GM19240 (cell line): ENCODE measurements around the gene MIDN.

Experiments
- DNase-seq: peaks from one replicate; pipeline ENCODE4 v3.0.0; 2011; ENCODE audit warnings: low spot score; ENCODE audit not compliant: insufficient read length

The MIDN gene

GRCh38 chr19:1280636-1281568 is 32.5 kb downstream of the MIDN start:
- DNase-seq = no peak

DNA sequence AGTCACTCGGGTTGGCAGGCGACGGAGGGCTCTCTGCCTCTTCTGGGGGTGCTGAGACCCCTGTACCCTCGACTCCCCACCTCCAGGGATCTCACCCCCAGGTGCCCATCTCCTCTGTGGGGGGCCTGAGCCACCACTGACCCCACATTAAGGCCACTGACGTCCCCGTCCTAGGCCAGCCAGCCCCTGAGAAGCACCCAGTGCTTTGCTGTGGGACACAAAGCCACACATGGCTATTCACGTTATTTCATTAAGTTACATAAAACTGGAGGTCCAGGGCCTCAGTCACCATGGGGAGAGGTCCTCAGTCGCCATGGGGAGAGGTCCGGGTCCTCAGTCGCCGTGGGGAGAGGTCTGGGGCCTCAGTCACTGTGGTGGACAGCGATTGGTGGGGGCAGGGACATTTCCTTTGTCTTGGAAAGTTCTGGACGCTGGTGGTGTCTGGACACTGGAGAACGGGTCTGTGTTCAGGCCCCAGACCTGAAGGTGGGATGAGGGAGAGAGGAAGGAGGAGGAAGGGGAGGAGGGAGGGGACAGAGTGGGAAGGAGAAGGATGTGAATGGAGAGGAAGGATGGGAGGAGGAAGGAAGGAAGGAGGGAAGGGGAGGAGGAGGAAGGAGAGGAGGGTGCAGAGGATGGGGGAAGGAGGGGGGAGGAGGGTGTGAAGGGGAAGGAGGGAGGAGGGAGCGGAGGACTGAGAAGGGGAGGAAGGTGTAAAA is 33.3 kb downstream of the MIDN start:
- DNase-seq = no peak

DNA sequence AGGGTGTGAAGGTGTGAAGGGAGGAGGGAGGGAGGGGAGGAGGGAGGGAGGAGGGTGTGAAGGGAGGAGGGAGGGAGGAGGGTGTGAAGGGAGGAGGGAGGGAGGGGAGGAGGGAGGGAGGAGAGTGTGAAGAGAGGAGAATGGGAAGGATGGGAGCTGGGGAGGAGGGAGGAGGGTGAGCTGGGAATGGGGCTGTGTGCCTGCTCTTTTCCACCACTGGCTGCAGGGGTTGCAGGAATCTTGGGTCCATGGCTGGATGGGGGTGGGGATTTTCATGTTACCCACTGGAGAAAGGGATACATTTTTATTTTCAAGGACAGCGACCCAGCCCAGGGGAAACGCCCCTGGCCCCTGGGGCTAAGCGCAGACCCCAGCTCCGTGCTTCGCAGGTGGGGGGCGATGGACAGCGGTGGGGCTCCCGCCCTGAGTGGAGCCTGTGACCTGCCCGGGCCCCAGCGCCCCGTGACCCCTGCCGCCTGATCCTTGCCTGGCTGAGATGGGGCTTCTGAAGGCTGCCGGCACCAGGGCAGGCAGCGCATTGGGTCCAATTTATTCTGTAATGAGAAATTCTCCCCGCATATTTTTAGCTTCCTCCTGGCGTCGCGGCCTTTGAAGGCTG is 34.3 kb downstream of the MIDN start:
- no peak for DNase-seq

GRCh38 chr19:1283207-1283916 is 35.0 kb downstream of the MIDN start:
- no peak for DNase-seq

GRCh38 chr19:1283917-1284292 is 35.5 kb downstream of the MIDN start:
- DNase-seq = no peak

DNA sequence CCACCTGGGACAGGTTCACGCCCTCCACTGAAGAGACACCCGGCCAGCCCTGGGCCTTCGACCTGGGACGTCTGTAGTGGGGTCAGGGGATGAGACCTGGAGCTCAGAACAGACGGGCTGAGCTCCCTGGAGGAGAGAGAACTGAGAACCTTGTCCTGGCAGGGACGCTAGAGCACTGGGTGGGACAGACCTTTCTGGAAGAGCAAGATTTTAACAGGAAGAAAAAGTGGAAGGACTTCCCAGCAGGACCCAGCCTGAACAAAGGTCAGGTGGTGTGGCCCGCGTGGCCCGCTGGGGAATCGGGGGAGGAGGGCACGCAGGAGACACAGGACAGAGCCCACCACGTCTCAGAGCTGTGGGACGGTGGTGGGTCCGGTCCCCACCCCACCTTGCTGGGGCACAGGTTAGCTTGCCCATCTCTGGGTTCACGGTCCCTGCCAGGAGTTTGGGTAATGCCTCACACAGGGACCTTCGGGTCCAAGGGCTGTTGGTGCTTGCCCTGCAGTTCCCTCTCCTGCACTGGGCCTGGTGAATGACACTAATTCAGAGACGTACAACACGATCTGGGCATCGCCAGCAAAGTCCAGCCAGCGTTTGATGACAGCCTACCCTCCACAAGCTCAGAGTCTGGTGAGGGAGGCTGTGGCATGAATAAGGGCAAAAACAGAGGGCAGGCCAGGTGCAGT is 36.1 kb downstream of the MIDN start:
- DNase-seq = no peak

DNA sequence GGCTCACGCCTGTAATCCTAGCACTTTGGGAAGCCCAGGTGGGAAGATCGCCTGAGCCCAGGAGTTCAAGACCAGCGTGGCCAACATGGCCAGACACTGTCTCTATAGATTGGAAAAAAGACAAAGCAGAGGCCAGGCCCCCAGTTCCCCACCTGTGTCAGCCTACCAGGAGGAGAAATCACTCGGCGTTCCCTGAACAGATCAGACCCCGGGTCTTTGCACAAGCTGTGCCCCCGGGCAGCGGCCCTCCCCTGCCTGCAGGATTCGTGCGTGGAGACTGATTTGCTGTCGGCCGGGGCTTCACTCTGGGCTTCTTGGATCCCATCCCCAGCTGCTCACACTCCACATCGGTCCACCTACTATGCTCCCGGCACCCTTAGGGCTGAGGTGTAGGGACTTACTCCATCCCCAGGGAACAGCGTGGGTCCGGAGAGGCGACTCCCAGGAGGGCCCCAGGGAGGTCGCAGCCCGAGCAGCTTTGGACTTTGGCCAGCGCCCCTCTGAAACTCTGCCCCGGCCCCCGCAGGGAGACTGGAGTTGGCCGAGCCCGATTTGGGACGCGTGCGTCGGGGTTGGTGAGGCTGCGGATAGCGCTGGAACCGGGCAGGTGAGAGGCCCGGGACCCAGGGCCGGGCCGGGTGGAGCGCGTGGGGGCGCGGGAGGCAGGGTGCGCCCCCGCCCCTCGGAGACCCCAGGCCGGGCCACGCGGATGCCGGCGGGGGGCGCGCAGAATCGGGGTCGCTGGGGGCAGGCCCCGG is 36.8 kb downstream of the MIDN start:
- DNase-seq = no peak

DNA sequence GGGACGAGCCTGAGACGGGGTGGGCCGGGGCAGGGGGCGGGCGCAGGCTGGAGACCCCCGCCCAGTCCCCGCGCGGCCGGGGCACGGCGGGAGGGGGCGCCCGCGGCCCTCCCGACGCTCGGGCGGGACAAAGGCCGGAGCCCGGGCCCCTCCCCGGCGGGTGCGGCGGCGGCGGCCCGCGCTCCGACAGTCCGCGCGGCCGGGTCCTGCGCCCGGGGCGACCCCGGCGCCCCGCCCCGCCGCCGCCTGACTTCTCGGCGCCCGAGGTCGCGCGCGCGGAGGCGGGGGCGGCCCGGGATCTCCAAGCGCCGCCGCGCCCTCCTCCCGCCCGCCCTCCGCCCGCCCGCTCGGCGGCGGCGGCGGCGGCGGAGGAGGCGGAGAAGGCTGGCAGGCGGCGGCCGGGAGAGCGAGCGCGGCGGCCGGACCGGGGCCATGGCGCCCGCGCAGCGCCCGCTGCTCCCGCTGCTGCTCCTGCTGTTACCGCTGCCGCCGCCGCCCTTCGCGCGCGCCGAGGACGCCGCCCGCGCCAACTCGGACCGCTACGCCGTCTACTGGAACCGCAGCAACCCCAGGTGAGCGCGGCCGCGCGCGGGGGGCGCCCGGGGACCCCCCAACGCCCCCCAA is 37.5 kb downstream of the MIDN start, which contains the start of gene EFNA2:
TSS of gene EFNA2 (plus strand) at position 137 of the 624 bp plus-strand sequence. CDS start at position 433, 296 bp downstream.
- DNase-seq = no peak

DNA sequence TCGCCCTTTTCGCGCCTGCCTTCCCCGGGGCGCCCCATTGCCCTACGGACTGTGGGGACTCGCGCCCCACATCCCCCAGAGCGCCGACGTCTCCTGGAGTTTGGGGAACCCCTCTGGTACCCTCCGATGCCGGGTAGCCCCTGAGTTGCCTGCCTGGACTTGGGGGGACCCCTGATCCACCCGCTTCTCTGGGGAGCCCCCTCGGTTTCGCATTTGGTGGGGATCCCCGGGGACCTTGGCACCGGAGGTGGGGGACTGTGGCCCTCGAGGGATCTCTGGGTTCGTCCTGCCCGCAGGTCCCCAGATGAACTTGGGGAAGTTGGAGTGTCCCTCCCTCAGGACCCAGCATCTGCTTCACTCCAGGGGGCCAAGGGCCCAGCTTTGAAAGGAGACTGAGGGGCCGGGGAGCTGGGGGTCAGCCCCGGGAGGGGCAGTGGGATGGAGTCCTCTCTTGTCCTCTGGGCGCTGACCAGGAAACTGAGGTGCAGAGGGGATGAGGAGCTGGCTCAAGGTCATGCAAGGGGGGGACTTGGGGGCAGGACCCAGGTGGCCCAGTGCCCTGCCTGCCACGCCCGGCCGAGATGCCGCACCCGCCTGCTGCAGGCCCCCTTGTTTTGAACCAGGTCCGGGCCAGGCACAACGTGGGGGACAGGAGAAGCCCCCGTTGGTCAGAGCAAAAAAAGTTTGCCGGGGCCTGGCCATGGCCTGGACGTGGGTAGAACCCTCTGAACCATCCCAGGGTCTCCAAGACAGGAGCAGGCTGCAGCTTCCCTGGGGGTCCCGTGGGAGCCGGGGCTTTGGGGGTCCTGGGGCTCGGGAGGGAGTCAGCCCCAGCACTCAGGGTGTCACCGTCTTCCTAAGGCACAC is 38.3 kb downstream of the MIDN start:
- no peak for DNase-seq

DNA sequence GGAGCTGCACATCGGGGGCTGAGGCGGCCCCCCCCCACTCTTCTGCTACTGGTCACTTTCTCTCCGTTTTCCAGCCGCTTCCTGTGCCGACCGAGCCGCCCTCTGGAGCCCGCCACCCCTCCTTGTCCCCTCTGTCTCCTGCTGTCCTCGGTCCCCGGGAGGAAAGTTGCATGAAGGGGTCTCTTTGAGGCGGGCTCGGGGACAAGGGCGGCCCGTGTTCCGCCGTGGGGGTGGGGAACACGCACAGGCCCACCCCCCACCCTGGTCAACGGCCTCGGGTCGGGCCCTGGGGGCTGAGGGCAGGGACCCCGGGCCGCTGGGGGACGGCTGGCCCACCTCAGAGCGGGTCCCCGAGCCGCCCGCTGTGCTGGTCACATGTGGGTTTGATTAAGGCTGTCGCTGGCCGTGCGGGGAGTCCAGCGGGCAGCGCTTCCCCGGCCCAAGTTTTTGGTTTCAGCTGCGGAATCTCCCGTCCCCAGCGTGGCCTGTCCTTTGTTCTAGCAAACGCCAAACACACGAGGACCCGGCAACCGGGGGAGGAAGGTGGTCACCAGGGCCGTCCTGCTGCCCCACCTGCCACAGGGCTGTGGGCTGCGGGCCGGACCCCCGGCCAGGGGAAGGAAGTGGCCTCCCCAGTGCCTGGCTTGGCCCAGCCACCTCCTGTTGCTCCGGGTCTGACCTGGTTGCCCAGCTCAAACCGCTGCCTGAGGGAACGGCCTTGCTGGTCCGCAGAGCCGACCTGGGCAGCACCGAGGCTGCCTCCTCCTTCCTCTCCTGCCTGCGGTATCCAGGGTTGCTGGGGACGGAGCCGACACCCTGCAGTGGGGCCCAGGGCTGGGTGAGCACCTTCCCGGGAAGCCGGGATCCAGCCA is 39.2 kb downstream of the MIDN start:
- no peak for DNase-seq

GRCh38 chr19:1288226-1288612 is 39.8 kb downstream of the MIDN start:
- DNase-seq = no peak

- no peak for DNase-seq
These were observed 40.7 kb downstream of the MIDN start for GRCh38 chr19:1288833-1289685.

DNA sequence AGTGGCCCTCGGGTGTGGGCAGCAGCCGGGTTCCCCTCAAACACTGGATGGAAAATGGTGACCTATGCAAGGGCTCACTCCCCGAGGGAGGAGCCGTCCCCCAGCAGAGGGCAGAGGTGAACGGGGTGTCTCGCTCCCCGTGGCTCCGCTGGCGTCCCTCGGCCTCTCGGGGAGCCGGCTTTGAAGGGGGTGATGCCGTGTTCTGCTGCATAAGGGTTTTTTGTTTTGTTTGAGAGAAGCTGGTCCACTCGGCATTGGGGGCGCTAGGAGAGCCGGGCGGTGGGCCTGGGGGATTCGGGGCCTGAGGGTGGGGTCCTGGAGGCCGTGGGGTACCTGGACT is 41.3 kb downstream of the MIDN start:
- DNase-seq = no peak

DNA sequence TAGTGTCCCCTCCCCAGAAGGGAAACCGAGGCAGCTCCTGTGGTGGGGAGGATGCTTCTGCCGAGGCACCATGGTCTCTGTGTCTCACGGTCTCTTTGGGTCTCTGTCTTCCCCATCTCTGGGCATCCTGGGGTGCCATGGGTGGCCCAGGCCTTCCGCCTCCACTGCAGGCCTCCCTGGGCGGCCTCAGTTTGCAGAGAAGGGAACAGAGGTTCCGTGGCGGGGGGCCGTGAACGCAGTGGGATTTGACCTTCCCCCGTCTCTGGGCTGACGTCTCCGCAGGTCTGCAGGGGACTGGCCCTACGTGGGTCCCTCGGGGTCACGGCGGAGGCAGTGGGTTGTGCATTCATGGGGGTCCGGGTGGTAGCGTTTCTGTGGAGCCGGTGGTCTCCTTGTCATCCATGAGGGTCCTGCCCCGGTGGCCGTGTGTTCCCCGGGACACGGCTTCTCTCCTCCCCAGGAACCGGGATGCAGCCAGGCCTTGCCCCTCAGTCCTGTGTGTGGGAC is 41.9 kb downstream of the MIDN start:
- no peak for DNase-seq

DNA sequence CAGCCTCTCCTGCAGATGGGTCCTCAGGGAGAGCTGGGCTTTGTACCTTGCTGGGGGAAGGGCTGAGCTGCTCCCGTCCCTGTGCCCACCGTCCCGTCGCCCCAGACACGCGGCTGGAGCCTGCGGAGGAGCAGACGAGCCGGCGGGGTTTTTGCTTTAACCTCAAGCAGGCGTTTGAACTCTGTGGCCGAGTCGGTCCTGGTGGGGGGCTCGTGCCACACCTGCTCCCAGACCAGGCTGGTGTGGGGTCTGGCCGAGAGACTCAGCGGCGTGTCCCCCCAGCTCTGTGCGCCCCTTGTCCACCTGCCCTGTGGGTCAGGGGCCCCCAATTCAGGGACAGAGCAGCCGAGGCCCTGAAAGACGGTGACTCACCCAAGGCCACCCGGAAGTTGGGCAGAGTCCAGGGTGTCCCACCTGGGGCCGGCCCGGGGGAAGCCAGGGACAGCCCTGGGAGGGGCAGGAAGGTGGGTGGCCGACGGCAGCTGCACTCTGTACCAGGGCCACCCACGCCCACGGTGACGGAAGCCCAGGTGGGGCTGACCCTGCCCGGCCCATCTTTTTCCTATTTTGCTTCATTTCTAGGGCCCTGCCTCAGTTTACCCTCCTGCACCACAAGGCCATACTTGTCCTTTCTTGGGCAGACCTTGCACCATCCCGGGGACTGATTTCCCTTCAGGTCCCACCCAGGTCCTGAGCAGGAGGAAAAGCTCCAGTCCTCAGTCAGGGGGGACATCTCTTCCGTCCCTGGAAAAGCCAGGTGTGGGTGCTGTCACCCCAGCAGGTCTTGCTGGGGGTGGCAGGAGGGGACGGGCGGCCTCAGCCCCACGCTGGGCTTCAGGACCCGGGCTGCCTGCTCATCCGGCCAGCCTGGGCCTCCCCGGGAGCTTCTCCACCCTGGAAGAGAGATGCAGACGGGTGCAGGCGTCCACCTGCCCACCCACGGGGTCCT is 42.6 kb downstream of the MIDN start:
- no peak for DNase-seq
